ENCODE data around the gene MPG.

GRCh38 chr16:130533-131173 lies 52.6 kb downstream of the MPG start:
- TF ChIP-seq RAD21 (conservative IDR thresholded peaks at IDR 0.05) (no peak), CTCF (IDR thresholded peaks at IDR 0.05; ENCODE audit: poor library complexity, severe bottlenecking) (no peak), EZH2 (IDR thresholded peaks at IDR 0.05; ENCODE audit: borderline replicate concordance, insufficient read depth, low read length, poor library complexity, severe bottlenecking) (no peak), REST (IDR thresholded peaks at IDR 0.05; ENCODE audit: borderline replicate concordance) (no peak), EP300 (conservative IDR thresholded peaks at IDR 0.05; ENCODE audit: poor library complexity, severe bottlenecking) (no peak), POLR2AphosphoS5 (IDR thresholded peaks at IDR 0.05) (no peak), TAF1 (IDR thresholded peaks at IDR 0.05; ENCODE audit: low read depth) (no peak), SMC3 (conservative IDR thresholded peaks at IDR 0.05; ENCODE audit: poor library complexity) (no peak), MXI1 (conservative IDR thresholded peaks at IDR 0.05; ENCODE audit: poor library complexity, severe bottlenecking) (no peak)

Measured in neural cell (in vitro differentiated cells).